ENCODE measurements around the gene SYNJ1. TPM values are rescaled to one million over a fixed set of nuclear protein-coding genes. Genes with fewer than 3 reads are reported as not detected.

SYNJ1 gene
- total and polyA plus RNA-seq, 2 of the 13 experiments (the other 11 are each of a cell fraction or from before 2014, with no cell fraction given), result 2.0 to 2.7 TPM

GRCh38 chr21:32597205-32597604 is 130.6 kb downstream of the SYNJ1 start (continued):
- TF ChIP-seq ZBTB10 (CRISPR knock-in tag; IDR thresholded peaks at IDR 0.05; ENCODE audit: borderline replicate concordance) (no peak), KDM4B (CRISPR knock-in tag; IDR thresholded peaks at IDR 0.05) (no peak), HBP1 (CRISPR knock-in tag; IDR thresholded peaks at IDR 0.05; ENCODE audit: low read depth) (peak; percentile 83; the same call in 1 of the 2 replicates), FOXP4 (CRISPR knock-in tag; IDR thresholded peaks at IDR 0.05) (peak; percentile 86), HNF4A (CRISPR knock-in tag; IDR thresholded peaks at IDR 0.05) (peak; percentile 52), ZNF513 (CRISPR knock-in tag; conservative IDR thresholded peaks at IDR 0.05) (no peak), DRAP1 (CRISPR knock-in tag; IDR thresholded peaks at IDR 0.05) (0 out of 2 replicates have a peak, but pooled peaks have one; percentile 23), GATA4 (IDR thresholded peaks at IDR 0.05; ENCODE audit: borderline replicate concordance, low read depth) (peak; percentile 29; the same call in 1 of the 2 replicates), HMG20B (CRISPR knock-in tag; conservative IDR thresholded peaks at IDR 0.05) (peak; percentile 57; the same call in 1 of the 2 replicates), KIAA2018 (CRISPR knock-in tag; IDR thresholded peaks at IDR 0.05; ENCODE audit: borderline replicate concordance) (no peak), KLF13 (CRISPR knock-in tag; IDR thresholded peaks at IDR 0.05) (no peak), JUNB (CRISPR knock-in tag; IDR thresholded peaks at IDR 0.05; ENCODE audit: borderline replicate concordance) (peak; percentile 83)
